AG10803 (cell line): Measurements from ENCODE around the gene SH3RF3.

Experiments used
- DNase-seq: peaks from one replicate; pipeline ENCODE4 v3.0.0; 2010; ENCODE audit warnings: low read depth
- H3K4me3 ChIP-seq: 2 replicates; pipeline ENCODE4 v1.5.1; 2011; ENCODE audit warnings: mild to moderate bottlenecking, low read length, control low read depth
- TF ChIP-seq, protein P1 (sequence below): conservative IDR thresholded peaks from 2 replicates; pipeline ENCODE4 v1.5.1; 2011; ENCODE audit warnings: mild to moderate bottlenecking, low read length, control low read depth, inconsistent platforms

Gene SH3RF3

DNA sequence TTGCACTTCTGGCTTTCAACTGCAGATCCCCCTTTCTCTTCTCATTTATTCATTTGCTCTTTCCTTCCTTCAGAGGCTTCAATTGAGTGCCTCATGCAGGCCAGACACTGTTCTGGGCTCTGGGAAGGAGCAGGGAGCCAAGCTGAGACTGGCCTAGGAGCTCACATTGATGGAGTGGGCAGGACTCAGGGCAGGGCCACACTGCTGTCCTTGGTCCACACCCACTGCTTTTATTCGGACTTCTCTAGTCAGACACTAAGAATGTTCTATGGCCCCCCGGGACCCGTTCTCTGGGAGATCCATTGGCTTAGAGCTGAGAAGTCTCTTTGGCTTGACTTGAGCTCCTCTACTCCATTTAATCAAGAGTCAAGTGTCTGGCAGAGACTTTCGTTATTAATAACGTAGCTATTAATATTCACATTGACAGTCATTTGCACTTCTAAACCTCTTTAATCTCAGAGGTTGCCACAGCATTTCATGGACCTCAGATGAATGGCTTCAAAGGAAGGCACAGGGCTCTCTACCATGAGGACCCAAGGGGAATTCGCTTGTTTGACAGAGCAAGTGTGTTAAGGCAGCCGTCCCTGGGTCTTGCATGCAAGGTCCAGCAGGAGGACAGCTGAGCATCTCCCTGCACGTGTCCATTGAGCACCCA is 20.1 kb downstream of the SH3RF3 start:
- no peak overlapping the region for H3K4me3 ChIP-seq
- TF ChIP-seq, protein P1, sequence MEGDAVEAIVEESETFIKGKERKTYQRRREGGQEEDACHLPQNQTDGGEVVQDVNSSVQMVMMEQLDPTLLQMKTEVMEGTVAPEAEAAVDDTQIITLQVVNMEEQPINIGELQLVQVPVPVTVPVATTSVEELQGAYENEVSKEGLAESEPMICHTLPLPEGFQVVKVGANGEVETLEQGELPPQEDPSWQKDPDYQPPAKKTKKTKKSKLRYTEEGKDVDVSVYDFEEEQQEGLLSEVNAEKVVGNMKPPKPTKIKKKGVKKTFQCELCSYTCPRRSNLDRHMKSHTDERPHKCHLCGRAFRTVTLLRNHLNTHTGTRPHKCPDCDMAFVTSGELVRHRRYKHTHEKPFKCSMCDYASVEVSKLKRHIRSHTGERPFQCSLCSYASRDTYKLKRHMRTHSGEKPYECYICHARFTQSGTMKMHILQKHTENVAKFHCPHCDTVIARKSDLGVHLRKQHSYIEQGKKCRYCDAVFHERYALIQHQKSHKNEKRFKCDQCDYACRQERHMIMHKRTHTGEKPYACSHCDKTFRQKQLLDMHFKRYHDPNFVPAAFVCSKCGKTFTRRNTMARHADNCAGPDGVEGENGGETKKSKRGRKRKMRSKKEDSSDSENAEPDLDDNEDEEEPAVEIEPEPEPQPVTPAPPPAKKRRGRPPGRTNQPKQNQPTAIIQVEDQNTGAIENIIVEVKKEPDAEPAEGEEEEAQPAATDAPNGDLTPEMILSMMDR = no peak

DNA sequence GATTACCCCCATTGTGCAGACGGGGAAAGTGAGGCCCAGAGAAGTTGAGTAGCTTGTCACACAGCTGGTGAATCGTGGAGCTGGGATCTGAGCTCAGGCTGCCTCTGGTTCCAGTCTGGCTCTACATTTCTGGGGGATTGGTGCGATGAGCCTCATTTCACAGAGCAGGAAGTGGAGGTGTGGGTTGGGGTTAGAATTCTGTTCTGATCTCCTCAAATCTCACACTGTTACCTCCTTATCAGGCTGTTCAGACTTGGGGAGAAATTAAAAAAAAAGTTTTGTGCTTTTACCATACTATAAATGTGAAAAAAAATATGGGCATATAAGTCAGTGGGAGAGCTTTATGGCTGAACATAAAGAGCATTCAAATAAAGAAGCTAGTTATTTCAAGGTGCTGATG is 21.6 kb downstream of the SH3RF3 start:
- H3K4me3 ChIP-seq = no peak overlapping the region
- TF ChIP-seq, protein P1 = no peak
- no peak for DNase-seq

More for the DNA sequence above, 20.1 kb downstream of the SH3RF3 start:
- no peak for DNase-seq

DNA sequence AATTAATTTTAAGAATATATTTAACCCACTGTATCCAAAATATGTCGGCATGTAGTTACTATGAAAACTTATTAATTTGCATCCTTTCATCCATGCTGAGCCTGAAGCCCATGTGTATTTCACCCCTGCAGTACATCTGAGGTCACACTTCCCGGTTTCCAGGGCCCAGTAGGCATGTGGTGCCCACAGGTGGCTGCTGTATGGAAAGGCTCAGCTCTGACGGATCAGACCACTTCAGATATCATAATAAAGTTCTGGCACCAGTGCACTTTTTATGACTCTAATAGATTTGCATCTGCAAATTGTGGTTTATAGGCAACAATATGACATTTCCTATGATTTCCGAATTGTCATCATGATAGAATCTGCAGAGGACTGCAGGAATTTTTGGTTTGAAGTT is 22.5 kb downstream of the SH3RF3 start:
- TF ChIP-seq, protein P1 = no peak
- DNase-seq = no peak
- H3K4me3 ChIP-seq = no peak overlapping the region

DNA sequence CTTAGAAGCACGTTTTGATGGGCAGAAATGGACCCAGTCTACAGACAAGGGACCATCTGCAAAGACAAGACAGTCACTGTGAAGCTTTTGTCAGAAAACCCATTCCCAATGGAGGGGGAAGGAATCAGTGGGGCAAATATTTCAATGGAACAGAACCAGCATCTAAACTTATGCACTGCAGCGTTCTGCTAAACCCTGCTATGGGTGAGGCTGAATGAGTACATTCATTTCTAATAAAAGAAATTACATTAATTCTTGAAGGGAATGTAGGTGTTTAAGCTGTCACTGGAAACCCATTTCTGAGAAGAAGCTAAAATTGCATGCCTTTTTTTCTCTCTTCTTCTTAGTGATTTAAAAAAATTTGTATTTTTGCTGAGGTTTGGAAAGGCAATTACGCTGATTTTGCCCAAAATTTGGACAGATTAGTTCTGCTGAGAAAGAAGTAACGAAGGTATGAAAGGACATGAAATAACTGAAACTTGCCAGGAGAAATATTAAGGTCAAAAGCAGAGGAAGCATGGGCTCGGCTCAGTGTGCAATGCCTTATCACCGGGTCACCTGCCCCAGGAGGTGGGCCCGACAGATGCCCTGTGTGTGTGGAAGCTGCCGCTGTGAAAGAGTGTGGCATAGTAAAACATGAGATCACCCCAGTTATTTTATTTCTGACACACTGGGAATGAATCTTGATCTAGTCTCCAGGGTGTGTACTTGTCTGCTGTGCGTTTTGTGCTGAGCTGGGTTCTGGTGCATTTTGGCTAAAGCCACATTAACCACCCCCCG is 24.2 kb downstream of the SH3RF3 start:
- TF ChIP-seq, protein P1 = no peak
- no peak overlapping the region for H3K4me3 ChIP-seq
- DNase-seq = no peak

DNA sequence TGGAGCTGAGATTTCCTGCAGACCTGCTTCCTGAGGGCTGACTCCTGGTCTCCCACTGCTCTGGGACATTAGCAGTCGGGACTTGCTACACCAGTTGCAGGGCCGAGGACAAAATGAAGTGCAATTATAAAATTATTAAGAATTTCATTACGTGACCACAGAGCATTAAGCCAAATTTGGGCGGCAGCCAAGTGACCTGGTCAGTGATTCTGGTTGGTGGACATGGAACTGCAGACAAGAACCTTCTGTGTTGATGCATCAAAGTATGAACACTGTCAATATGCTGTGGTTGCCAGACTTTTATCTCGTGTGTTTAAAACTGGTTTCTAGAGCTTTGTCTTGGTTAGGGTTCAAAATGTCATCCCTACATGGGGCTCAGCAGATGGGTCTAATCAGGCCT is 24.8 kb downstream of the SH3RF3 start:
- DNase-seq = no peak
- TF ChIP-seq, protein P1 = no peak
- no peak overlapping the region for H3K4me3 ChIP-seq

DNA sequence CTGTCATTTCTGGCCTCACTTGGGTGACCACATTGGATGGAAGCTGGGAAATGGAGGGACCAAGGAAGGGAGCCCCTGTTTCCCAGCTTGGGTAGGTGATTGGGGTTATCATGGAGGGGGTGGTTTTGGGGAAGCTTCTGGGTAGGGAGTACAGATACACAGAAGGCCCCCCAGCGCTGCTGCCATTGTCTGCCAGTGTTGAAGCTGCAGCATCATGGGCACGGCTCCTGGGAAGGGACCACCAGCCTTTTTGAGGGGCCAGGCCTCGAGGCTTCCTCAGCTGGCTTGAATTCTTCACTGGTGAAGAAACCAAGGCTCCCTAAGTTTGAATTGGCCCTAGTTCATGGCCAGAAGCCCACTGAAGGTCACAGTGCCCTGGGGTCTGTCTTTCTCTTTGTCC is 25.2 kb downstream of the SH3RF3 start:
- TF ChIP-seq, protein P1 = no peak
- DNase-seq = no peak
- H3K4me3 ChIP-seq = no peak overlapping the region
